Nephron progenitor cell (in vitro differentiated cells): ENCODE measurements around the gene SMYD1.

ENCODE experiments used
- DNase-seq: peaks from one replicate; pipeline ENCODE4 v3.0.0; 2021
- H3K27ac Mint-ChIP-seq: 2 replicates; pipeline ENCODE4 v1.8.0; 2021; ENCODE audit warnings: mild to moderate bottlenecking, moderate library complexity, mixed read lengths
- H3K27me3 Mint-ChIP-seq: 2 replicates; pipeline ENCODE4 v1.8.0; 2021; ENCODE audit warnings: mild to moderate bottlenecking, low read depth, mixed read lengths; ENCODE audit not compliant: poor library complexity
- H3K36me3 Mint-ChIP-seq: 2 replicates; pipeline ENCODE4 v1.8.0; 2021; ENCODE audit warnings: low read depth, mixed read lengths
- H3K4me1 Mint-ChIP-seq: 2 replicates; pipeline ENCODE4 v1.8.0; 2021; ENCODE audit warnings: mixed read lengths
- H3K4me3 Mint-ChIP-seq: 2 replicates; pipeline ENCODE4 v1.8.0; 2021; ENCODE audit warnings: mild to moderate bottlenecking, moderate library complexity, mixed read lengths
- H3K9me3 Mint-ChIP-seq: 2 replicates; pipeline ENCODE4 v1.8.0; 2021; ENCODE audit warnings: mild to moderate bottlenecking, moderate library complexity, mixed read lengths
- TF ChIP-seq, protein P1 (sequence below): fragments of 200-600 bp; sonication (generic); IDR thresholded peaks from 2 replicates; pipeline ENCODE4 v1.5.0; 2021; ENCODE audit warnings: antibody characterized with exemption

SMYD1 gene

DNA sequence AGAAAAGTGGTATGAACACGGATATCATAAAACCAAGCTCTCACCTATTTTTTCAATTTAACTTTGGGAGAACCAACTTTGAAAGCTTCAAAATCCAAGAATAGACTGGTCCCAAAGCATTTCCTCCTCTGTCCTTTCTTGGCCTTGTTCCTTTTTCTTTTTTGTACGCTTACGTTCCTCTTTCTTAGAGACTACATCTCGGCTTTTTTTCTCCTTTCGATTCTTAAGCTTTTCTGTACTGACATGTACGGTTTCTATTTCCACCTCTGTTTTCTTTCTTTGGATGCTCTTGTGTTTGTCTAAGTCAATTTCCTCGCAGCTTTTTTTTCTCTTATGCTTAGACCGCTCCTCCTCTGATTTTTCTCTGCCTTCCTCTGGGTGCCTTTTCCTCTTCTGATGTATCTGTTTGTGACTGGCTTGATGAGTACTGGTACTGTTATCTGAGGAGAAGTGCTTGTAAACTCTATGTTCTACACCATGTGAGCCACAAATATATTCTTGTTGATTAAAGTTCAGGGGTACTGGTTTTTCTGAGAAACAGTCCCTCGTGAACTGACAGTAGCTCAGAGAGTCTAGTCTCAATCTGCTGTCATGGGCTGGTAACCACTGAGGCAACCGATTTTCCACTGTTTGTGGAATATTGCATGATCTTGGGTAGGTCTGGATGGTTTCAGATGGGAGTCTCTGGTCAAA, 39.8 kb upstream of the SMYD1 start:
- no peaks in the 10 kb centered on the region for H3K27me3 Mint-ChIP-seq
- no peaks in the 10 kb centered on the region for H3K9me3 Mint-ChIP-seq
- no peak for DNase-seq
- peak overlapping the region; percentile 2 for H3K27ac Mint-ChIP-seq
- H3K4me3 Mint-ChIP-seq = no peak overlapping the region
- TF ChIP-seq, protein P1, sequence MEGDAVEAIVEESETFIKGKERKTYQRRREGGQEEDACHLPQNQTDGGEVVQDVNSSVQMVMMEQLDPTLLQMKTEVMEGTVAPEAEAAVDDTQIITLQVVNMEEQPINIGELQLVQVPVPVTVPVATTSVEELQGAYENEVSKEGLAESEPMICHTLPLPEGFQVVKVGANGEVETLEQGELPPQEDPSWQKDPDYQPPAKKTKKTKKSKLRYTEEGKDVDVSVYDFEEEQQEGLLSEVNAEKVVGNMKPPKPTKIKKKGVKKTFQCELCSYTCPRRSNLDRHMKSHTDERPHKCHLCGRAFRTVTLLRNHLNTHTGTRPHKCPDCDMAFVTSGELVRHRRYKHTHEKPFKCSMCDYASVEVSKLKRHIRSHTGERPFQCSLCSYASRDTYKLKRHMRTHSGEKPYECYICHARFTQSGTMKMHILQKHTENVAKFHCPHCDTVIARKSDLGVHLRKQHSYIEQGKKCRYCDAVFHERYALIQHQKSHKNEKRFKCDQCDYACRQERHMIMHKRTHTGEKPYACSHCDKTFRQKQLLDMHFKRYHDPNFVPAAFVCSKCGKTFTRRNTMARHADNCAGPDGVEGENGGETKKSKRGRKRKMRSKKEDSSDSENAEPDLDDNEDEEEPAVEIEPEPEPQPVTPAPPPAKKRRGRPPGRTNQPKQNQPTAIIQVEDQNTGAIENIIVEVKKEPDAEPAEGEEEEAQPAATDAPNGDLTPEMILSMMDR = no peak
- H3K4me1 Mint-ChIP-seq = peaks cover 6% of the 10 kb centered on the region
- H3K36me3 Mint-ChIP-seq = peaks cover 49% of the 10 kb centered on the region

DNA sequence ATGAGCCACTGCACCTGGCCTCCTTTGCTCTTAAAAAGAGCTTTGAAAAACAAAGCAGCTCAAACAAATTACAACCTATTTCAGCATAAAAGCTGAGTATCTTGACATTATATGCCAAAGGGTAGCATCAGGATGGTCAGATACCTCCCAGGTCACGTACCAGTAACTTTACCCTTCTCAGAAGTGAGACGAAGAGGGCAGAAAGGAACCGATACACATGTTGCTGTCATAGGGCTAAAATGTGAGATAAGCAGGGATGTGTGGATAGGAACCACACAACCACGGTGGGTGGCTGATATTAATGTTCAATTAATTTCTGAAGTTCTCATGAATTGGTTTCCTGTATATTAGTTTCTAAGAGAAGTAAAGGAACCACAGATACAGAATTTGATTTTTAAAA, 38.7 kb upstream of the SMYD1 start:
- Mint-ChIP-seq H3K4me1 (peaks cover 6% of the 10 kb centered on the region), H3K36me3 (peaks cover 47% of the 10 kb centered on the region), H3K27me3 (no peaks in the 10 kb centered on the region), H3K4me3 (no peak overlapping the region), H3K9me3 (no peaks in the 10 kb centered on the region), H3K27ac (no peak overlapping the region)
- no peak for DNase-seq
- TF ChIP-seq, protein P1 = no peak

DNA sequence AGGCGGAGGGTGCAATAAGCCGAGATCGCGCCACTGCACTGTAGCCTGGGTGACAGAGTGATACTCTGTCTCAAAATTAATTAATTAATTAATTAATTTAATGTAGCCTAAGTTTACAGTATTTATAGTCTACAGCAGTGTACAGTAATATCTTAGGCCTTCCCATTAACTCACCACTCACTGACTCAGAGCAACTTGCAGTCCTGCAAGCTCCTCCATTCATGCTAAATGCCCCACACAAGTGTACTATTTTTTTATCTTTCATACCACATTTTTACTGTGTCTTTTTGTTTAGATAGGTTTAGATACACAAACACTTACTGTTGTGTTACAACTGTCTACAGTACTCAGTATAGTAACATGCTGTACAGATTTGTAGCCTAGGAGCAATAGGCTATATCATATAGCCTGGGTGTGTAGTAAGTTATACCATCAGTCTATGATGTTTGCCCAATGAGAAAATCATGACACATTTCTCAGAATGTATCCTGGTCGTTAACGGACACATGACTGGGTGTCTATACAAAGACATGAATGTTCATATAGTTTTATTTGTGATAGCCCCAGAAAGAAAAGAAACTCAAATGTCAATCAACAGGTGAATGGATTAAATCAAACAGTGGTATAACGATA, 35.4 kb upstream of the SMYD1 start:
- Mint-ChIP-seq H3K4me3 (no peak overlapping the region), H3K27ac (no peak overlapping the region), H3K9me3 (no peaks in the 10 kb centered on the region), H3K36me3 (peaks cover 59% of the 10 kb centered on the region), H3K27me3 (no peaks in the 10 kb centered on the region), H3K4me1 (no peaks in the 10 kb centered on the region)
- DNase-seq = no peak
- TF ChIP-seq, protein P1 = no peak

GRCh38 chr2:88036182-88036581, 31.4 kb upstream of the SMYD1 start:
- DNase-seq = no peak
- TF ChIP-seq, protein P1 = no peak
- Mint-ChIP-seq H3K36me3 (peaks cover 60% of the 10 kb centered on the region), H3K27me3 (no peaks in the 10 kb centered on the region), H3K27ac (no peak overlapping the region), H3K4me1 (peaks cover 6% of the 10 kb centered on the region), H3K4me3 (no peak overlapping the region), H3K9me3 (no peaks in the 10 kb centered on the region)

DNA sequence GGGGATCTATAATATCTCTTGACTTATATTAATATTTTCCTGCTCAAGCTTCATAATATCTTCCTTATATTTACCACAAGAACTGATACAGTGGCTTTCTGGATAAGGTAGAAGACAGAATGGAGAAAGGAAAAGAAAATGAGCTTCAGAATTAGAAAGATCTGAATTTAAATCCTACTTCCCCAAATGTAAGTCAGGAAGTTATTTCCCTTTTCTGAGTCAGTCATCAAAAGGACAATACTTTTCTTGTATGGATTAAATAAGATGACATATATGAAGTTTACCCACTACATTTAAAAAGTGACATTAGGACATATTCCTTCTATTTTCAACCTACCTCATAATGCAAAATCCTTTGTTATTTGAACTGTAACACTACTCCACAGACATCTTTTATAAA, 31.0 kb upstream of the SMYD1 start:
- H3K9me3 Mint-ChIP-seq = no peaks in the 10 kb centered on the region
- H3K4me1 Mint-ChIP-seq = peaks cover 6% of the 10 kb centered on the region
- DNase-seq = no peak
- TF ChIP-seq, protein P1 = no peak
- no peak overlapping the region for H3K27ac Mint-ChIP-seq
- H3K4me3 Mint-ChIP-seq = no peak overlapping the region
- H3K27me3 Mint-ChIP-seq = no peaks in the 10 kb centered on the region
- H3K36me3 Mint-ChIP-seq = peaks cover 60% of the 10 kb centered on the region
